BE2C (cell line): ENCODE data around the gene TIAM2.
A peak's percentile ranks its signal among the peaks of the same experiment; 100 is the strongest.
"Not testable (repeated sequence)": the region's sequence is repeated elsewhere in the genome, so short reads cannot be mapped to it uniquely, and the experiment has no call there.

Source experiments
- DNase-seq: peaks from one replicate; pipeline ENCODE4 v3.0.0-alpha.2; 2020
- H3K27me3 ChIP-seq: fragments of 250-450 bp; sonication (Bioruptor Pico); 2 replicates; pipeline ENCODE4 v1.5.1; 2020; ENCODE audit warnings: mild to moderate bottlenecking
- H3K36me3 ChIP-seq: fragments of 250-450 bp; sonication (Bioruptor Pico); 2 replicates; pipeline ENCODE4 v1.5.1; 2020; ENCODE audit warnings: mild to moderate bottlenecking
- H3K4me1 ChIP-seq: fragments of 250-450 bp; sonication (Bioruptor Pico); 2 replicates; pipeline ENCODE4 v1.5.1; 2020
- H3K4me3 ChIP-seq: 2 replicates; pipeline ENCODE4 v1.5.1; 2011; ENCODE audit warnings: low read depth, low read length
- H3K9me3 ChIP-seq: fragments of 250-450 bp; sonication (Bioruptor Pico); 2 replicates; pipeline ENCODE4 v1.5.1; 2020
- TF ChIP-seq, protein P1 (sequence below): IDR thresholded peaks from 2 replicates; pipeline ENCODE4 v1.5.1; 2012; ENCODE audit warnings: mild to moderate bottlenecking, low read depth, low read length

TIAM2 gene

DNA sequence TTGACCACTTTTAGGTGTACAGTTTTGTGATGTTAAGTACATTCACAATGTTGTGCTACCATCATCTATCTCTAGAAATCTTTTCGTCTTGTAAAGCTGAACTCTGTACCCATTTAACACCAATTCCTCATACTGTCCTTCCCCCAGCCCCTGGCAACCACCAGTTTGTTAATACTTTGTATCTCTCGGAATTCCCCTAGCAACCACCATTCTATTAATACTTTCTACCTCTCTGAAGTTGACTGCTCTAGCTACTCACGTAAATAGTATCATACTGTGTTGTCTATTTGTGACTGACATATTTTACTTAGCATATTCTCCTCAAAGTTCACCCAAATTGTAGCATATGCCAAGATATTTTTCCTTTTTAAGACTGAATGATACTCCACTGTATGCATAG is 186.4 kb downstream of the TIAM2 start:
- Histone ChIP-seq H3K4me1 (no peaks in the 10 kb centered on the region; the same call in 1 of the 2 replicates), H3K4me3 (no peak overlapping the region), H3K27me3 (no peaks in the 10 kb centered on the region), H3K36me3 (no peaks in the 10 kb centered on the region), H3K9me3 (no peaks in the 10 kb centered on the region)
- DNase-seq: no peak
- TF ChIP-seq, protein P1, sequence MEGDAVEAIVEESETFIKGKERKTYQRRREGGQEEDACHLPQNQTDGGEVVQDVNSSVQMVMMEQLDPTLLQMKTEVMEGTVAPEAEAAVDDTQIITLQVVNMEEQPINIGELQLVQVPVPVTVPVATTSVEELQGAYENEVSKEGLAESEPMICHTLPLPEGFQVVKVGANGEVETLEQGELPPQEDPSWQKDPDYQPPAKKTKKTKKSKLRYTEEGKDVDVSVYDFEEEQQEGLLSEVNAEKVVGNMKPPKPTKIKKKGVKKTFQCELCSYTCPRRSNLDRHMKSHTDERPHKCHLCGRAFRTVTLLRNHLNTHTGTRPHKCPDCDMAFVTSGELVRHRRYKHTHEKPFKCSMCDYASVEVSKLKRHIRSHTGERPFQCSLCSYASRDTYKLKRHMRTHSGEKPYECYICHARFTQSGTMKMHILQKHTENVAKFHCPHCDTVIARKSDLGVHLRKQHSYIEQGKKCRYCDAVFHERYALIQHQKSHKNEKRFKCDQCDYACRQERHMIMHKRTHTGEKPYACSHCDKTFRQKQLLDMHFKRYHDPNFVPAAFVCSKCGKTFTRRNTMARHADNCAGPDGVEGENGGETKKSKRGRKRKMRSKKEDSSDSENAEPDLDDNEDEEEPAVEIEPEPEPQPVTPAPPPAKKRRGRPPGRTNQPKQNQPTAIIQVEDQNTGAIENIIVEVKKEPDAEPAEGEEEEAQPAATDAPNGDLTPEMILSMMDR: no peak

DNA sequence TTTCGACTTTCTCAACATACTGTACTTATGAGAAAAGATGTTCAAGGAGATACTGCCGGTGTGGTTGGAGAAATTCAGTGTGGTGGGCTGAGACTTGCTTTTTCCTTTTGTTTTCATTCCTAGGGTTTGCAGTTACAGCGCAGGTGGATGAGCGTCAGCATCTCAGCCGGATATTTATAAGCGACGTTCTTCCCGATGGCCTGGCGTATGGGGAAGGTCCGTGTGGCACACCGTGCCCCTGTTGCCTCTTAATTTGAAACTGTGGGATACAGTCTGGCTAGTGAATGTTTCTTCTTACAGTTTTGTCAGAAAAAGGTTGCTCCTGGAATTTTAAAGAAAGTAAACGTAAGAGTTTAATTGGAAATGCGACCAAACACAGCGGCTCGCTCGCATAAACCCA is 187.0 kb downstream of the TIAM2 start:
- DNase-seq: no peak
- no peaks in the 10 kb centered on the region for H3K36me3 ChIP-seq
- H3K4me1 ChIP-seq: no peaks in the 10 kb centered on the region

DNA sequence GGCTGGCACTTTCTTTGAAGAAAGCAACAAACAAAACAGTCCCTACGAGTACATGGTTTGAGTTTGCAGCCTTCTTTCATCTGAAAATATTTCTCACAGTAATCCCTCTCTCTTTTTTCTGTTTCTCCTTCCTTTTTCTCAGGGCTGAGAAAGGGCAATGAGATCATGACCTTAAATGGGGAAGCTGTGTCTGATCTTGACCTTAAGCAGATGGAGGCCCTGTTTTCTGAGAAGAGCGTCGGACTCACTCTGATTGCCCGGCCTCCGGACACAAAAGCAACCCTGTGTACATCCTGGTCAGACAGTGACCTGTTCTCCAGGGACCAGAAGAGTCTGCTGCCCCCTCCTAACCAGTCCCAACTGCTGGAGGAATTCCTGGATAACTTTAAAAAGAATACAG is 188.0 kb downstream of the TIAM2 start:
- DNase-seq: no peak
- H3K4me1 ChIP-seq: no peaks in the 10 kb centered on the region

More for the DNA sequence above, 187.0 kb downstream of the TIAM2 start:
- H3K27me3 ChIP-seq: no peaks in the 10 kb centered on the region
- TF ChIP-seq, protein P1: no peak
- no peak overlapping the region for H3K4me3 ChIP-seq
- no peaks in the 10 kb centered on the region for H3K9me3 ChIP-seq

DNA sequence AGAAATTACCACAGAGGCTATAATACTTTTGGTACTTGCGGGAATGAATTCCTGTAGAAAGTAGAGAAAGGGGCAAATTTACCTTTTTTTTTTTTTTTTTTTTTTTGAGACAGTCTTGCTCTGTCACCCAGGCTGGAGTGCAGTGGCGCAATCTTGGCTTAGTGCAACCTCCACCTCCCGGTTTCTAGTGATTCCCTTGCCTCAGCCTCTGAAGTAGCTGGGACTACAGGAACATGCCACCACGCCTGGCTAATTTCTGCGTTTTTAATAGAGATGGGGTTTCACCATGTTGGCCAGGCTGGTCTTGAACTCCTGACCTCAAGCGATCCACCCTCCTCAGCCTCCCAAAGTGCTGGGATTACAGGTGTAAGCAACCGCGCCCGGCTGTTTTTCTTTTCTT is 189.9 kb downstream of the TIAM2 start:
- not testable (repeated sequence) for H3K4me3 ChIP-seq, H3K9me3 ChIP-seq, H3K36me3 ChIP-seq, H3K4me1 ChIP-seq, DNase-seq, H3K27me3 ChIP-seq

More for the DNA sequence above, 188.0 kb downstream of the TIAM2 start:
- H3K4me3 ChIP-seq: no peak overlapping the region
- no peaks in the 10 kb centered on the region for H3K9me3 ChIP-seq
- TF ChIP-seq, protein P1: no peak
- H3K27me3 ChIP-seq: no peaks in the 10 kb centered on the region
- H3K36me3 ChIP-seq: no peaks in the 10 kb centered on the region

DNA sequence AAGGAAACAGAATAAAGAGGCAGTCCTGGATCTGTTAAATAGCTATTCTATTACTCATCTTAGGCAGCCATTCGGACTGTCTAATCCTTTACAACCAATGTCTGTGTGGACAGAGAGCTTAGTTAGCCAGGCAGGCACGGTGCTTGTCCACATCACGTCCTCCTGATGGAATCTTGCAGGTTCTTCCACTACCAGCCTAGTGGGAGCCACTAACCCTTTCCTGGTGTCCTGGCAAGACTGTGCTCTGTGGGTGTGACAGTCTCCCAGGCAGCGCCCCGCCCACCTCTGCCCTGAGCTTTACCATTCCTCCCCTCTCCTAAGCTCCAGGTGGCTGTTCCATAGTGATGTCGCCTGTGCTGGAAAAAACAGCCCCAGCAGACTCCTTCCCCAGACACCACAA is 190.4 kb downstream of the TIAM2 start:
- H3K4me3 ChIP-seq: no peak overlapping the region
- H3K27me3 ChIP-seq: no peaks in the 10 kb centered on the region
- TF ChIP-seq, protein P1: no peak
- no peaks in the 10 kb centered on the region for H3K36me3 ChIP-seq
- no peaks in the 10 kb centered on the region for H3K4me1 ChIP-seq
- H3K9me3 ChIP-seq: no peaks in the 10 kb centered on the region
- DNase-seq: peak; percentile 31

DNA sequence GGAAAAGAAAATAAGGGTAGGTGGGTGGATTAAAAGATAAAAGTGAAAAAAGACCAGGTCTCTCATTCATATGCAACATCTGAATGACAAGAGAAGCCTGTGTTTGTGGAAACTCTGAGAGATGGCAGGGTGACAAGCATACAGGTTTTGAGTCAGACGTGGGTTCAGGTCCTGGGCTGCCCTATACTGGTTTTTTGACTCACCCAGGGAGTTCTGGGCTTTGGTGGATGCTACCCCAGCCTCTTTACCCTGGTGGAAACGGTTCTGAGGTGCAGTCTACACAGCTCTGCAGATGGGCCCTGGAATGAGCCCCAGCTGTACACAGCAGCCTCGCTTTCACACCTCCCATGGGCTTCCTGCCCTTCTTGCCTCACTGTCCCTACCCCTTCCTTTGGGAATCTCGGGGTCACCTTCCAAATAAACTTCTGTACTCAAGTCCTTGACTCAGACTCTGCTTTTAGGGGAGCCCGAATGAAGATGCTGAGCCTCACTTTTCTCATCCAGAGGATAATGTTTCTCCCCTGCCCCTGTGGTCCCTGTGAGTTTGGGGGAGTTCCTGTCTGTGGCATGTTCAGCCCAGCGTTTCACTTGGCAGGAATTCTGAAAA is 191.0 kb downstream of the TIAM2 start:
- Histone ChIP-seq H3K36me3 (no peaks in the 10 kb centered on the region), H3K4me1 (no peaks in the 10 kb centered on the region), H3K4me3 (no peak overlapping the region), H3K9me3 (no peaks in the 10 kb centered on the region), H3K27me3 (no peaks in the 10 kb centered on the region)
- no peak for DNase-seq
- TF ChIP-seq, protein P1: no peak
